ENCODE measurements around the gene OVCA2.

OVCA2 gene

DNA sequence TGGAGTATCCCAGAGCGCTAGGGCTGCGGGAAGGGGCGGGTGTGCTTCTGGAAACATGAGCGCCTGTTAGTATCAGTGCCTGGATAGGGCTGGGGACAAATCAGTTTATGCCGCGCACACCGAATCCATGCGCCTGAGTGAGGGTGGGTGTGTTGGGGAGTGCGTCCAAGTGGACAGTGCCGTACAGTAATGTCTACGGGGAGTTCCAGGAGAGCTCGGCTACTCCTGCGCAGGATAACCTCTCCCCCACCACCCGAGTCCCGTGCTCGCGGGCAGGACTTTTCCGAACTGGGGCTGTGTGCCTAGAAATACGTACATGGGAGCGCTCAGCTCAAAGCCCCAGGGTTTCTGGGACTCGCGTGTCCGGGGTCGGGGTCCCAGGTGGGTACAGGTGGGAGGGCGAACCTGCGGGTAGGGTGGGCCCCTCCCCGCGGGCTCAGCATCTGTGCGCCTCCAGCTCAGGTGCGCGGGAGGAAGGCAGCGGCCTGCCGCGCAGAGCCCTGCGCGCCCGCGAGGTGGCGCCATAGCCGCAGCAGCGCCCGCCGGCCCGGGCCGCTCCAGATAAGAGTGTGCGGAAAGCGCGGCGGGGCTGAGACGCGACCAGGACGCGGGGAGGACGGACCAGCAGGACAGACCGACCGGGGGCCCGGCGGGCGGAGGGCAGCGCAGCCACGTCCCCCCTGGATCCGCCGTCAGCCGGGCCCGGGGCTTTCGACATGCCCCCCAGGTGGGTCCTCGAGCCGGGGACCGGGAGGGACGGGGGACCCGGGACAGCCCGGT, 12.9 kb downstream of the OVCA2 start, which contains the start of gene HIC1:
Gene HIC1 (plus strand): TSS at position 592 of the 780 bp plus-strand sequence. CDS start 1,588 bp downstream, outside the sequence.
- DNase-seq (ENCODE audit: low read depth), result peak; percentile 64

DNA sequence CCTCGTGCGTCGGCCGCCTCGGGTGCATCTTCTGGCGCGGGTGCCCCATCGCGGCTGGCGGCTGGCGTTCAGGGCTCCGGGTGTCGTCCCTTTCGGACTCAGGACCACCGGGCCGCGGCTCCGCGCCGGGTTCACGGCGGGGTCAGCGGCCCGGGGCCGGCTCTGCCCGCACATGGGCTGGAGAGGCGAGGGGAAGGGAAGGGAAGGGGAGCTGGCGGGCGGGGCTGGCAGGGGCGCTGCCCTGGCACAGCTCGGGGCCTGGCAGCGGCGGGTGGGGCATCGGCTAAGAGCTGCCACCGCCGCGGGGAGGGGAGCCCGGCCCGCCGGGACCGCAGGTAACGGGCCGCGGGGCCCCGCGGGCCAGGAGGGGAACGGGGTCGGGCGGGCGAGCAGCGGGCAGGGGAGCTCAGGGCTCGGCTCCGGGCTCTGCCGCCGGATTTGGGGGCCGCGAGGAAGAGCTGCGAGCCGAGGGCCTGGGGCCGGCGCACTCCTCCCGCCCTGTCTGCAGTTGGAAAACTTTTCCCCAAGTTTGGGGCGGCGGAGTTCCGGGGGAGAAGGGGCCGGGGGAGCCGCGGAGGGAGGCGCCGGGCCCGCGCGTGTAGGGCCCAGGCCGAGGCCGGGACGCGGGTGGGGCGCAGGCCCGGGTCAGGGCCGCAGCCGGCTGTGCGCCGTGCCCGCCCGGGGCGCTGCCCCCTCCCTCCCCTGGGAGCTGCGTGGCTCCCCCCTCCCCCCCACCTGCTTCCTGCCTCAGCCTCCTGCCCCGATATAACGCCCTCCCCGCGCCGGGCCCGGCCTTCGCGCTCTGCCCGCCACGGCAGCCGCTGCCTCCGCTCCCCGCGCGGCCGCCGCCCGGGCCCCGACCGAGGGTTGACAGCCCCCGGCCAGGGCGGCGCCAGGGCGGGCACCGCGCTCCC, 13.7 kb downstream of the OVCA2 start:
- no peak for DNase-seq (ENCODE audit: low read depth)

DNA sequence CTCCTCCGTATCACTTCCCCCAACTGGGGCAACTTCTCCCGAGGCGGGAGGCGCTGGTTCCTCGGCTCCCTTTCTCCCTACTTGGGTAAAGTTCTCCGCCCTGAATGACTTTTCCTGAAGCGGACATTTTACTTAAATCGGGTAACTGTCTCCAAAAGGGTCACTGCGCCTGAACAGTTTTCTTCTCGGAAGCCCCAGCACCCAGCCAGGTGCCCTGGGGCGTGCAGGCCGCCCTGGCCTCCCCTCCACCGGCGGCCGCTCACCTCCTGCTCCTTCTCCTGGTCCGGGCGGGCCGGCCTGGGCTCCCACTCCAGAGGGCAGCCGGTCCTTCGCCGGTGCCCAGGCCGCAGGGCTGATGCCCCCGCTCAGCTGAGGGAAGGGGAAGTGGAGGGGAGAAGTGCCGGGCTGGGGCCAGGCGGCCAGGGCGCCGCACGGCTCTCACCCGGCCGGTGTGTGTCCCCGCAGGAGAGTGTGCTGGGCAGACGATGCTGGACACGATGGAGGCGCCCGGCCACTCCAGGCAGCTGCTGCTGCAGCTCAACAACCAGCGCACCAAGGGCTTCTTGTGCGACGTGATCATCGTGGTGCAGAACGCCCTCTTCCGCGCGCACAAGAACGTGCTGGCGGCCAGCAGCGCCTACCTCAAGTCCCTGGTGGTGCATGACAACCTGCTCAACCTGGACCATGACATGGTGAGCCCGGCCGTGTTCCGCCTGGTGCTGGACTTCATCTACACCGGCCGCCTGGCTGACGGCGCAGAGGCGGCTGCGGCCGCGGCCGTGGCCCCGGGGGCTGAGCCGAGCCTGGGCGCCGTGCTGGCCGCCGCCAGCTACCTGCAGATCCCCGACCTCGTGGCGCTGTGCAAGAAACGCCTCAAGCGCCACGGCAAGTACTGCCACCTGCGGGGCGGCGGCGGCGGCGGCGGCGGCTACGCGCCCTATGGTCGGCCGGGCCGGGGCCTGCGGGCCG, 14.7 kb downstream of the OVCA2 start:
- no peak for DNase-seq (ENCODE audit: low read depth)

DNA sequence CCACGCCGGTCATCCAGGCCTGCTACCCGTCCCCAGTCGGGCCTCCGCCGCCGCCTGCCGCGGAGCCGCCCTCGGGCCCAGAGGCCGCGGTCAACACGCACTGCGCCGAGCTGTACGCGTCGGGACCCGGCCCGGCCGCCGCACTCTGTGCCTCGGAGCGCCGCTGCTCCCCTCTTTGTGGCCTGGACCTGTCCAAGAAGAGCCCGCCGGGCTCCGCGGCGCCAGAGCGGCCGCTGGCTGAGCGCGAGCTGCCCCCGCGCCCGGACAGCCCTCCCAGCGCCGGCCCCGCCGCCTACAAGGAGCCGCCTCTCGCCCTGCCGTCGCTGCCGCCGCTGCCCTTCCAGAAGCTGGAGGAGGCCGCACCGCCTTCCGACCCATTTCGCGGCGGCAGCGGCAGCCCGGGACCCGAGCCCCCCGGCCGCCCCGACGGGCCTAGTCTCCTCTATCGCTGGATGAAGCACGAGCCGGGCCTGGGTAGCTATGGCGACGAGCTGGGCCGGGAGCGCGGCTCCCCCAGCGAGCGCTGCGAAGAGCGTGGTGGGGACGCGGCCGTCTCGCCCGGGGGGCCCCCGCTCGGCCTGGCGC, 15.4 kb downstream of the OVCA2 start:
- no peak for DNase-seq (ENCODE audit: low read depth)

DNA sequence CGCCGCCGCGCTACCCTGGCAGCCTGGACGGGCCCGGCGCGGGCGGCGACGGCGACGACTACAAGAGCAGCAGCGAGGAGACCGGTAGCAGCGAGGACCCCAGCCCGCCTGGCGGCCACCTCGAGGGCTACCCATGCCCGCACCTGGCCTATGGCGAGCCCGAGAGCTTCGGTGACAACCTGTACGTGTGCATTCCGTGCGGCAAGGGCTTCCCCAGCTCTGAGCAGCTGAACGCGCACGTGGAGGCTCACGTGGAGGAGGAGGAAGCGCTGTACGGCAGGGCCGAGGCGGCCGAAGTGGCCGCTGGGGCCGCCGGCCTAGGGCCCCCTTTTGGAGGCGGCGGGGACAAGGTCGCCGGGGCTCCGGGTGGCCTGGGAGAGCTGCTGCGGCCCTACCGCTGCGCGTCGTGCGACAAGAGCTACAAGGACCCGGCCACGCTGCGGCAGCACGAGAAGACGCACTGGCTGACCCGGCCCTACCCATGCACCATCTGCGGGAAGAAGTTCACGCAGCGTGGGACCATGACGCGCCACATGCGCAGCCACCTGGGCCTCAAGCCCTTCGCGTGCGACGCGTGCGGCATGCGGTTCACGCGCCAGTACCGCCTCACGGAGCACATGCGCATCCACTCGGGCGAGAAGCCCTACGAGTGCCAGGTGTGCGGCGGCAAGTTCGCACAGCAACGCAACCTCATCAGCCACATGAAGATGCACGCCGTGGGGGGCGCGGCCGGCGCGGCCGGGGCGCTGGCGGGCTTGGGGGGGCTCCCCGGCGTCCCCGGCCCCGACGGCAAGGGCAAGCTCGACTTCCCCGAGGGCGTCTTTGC, 16.2 kb downstream of the OVCA2 start:
- no peak for DNase-seq (ENCODE audit: low read depth)

DNA sequence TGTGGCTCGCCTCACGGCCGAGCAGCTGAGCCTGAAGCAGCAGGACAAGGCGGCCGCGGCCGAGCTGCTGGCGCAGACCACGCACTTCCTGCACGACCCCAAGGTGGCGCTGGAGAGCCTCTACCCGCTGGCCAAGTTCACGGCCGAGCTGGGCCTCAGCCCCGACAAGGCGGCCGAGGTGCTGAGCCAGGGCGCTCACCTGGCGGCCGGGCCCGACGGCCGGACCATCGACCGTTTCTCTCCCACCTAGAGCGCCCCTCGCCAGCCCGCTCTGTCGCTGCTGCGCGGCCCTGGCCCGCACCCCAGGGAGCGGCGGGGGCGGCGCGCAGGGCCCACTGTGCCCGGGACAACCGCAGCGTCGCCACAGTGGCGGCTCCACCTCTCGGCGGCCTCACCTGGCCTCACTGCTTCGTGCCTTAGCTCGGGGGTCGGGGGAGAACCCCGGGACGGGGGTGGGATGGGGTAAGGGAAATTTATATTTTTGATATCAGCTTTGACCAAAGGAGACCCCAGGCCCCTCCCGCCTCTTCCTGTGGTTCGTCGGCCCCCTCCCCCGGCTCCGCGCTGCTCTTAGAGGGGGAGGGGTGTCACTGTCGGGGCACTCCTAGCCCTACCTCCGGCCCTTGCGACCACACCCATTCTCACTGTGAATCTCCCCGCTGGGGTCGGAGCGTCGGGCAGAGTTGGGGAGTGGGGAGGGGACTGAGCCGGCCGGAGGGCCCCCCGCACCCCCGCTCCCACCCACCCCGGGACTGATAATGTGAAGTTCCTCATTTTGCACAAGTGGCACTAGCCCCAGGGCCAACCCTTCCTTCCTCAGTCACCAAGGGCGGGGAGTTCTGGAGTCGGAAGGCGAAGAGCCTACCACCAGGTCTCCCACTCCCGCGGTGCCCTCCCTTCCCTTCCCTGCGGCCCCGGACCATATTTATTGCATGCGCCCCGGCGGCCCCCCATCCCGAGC, 17.0 kb downstream of the OVCA2 start:
- no peak for DNase-seq (ENCODE audit: low read depth)

DNA sequence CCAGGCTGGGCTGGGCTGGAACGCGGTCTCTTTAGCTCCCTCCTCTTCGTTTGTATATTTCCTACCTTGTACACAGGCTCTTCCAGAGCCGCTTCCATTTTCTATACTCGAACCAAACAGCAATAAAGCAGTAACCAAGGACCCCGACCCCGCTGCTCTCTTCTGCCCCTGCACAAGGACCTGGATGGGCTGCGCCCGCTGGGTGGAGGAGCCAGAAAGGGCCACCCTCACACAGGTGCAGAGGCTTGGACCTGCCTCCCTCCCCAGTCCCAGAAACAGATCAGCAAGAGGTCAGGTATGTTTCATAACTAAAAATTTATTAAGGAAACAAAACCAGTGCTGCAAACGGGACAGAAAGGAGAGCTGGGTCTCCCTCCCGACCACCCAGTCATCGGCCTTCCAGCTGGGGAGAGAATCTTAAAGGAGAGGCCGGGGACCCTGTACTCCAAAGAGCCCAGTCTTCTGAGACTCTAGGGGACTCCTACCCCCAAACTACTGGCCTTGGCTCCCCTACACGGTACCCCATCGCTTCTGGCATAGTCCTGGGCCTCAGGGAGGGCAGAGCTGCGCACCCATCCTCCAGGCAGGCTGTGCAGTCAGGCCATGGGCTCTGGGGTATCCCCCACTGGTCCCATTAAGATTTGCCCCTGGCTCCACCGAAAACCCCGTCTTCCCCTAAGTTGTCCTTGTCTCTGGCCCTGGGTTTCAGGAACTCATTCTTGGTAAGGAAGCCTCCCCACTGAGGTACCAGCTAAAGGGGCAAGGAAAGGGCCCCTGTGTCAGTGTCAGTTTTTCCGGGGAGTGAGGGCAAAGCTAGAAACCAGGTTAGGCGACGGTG, 17.9 kb downstream of the OVCA2 start:
- no peak for DNase-seq (ENCODE audit: low read depth)

DNA sequence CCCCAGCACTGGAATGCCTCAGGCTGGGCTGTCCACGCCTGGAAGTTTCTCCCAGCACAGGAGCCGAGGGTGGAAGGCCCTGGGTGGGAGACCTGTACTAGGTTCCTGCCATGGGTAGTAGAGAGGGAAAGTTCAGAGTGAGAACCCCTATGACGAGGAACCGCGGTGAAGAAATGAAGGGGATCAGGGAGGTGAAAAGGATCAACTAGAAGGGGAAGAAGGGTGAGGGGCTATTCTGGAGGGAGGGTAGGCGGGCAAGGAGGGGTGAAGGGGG, 18.5 kb downstream of the OVCA2 start:
- no peak for DNase-seq (ENCODE audit: low read depth)

DNA sequence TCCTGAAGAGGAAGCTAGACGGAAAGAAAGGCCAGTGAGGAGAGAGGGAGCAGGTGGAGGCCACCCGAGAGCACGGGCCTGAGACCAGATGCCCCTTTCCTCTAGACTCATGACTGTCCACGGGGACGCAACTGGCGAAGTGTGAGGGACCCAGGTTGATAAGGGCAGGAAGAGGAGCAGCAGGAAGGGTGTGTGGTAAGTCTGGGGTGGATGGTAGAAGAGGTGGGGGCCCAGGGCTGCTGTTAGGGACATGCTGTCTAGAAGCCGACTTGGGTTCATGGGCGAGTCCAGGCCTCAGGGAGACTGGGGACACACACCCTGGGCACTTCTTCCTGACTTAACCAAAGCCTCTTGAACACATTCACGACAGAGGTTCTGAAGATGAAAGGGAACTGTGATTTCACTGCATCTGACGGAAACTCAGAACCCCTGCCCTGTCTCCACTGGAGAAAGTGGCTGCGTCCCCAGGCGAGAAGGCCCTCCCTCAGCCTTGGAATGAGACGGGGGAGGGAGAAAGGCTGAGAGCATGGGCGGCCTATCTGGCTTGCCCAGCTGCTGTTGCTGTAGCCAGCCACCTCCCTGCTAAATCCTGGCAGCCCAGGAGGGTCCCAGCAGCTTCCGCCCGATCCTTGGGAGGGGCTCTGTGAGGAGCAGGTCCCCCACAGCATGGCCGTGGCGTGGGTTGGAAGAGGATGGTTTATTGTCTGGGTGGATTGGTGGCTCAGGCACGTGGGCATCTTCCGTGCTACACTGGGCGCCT, 19.0 kb downstream of the OVCA2 start:
- no peak for DNase-seq (ENCODE audit: low read depth)

DNA sequence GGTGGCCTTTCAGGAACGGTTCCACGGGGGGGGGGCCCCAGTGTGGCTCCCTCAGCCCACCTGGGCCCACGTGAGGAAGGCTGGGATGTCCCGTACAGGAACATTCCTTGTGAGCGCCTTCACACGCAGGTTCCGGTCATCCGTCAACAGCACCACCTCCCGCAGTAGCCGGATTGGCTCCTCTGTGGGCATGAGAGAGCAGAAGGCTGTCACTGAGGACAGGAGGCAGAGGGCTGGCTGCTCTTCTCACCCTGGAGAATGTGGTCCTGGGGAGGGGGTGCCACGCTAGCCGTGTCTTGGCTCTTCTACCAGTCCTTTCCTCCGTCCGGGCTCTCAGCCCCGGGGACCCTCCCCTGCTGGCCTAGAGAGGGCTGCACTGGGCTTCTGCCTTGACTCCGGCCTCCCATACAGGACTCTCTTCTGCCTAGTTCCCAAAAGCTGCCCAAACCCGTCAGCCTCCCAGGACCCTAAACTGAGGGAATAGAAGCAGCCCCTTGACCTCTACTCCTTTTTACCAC, 19.7 kb downstream of the OVCA2 start:
- no peak for DNase-seq (ENCODE audit: low read depth)

DNA sequence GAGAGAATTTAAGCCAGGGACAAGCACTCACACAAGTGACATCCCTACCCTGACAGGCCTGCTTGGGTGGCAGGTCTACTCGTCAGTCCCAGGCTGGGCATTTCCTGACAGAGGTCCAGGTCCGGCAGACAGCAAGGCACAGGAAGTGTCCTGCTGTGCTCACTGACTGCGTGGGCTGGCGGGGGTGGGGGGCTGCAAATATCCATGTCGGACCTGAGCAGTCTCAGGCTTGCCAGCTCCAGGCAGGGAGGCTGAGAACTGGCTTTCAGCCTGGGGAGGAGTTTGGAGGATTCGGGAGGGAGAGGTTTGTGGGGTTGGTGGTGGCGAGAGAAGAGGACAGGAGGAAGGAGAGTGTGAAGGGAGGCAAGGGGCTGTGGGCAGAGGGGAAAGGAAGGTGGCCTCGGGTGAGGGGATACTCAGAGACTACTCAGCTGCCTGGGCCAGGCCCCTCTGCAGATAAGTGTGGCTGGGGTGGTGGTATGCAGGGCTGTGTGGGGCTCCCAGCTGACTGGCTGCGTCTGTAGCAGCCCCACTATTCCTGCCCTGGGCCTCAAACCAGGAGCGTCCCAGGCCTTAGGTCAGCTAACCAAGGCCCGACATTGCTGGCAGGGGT, 20.9 kb downstream of the OVCA2 start:
- no peak for DNase-seq (ENCODE audit: low read depth)

DNA sequence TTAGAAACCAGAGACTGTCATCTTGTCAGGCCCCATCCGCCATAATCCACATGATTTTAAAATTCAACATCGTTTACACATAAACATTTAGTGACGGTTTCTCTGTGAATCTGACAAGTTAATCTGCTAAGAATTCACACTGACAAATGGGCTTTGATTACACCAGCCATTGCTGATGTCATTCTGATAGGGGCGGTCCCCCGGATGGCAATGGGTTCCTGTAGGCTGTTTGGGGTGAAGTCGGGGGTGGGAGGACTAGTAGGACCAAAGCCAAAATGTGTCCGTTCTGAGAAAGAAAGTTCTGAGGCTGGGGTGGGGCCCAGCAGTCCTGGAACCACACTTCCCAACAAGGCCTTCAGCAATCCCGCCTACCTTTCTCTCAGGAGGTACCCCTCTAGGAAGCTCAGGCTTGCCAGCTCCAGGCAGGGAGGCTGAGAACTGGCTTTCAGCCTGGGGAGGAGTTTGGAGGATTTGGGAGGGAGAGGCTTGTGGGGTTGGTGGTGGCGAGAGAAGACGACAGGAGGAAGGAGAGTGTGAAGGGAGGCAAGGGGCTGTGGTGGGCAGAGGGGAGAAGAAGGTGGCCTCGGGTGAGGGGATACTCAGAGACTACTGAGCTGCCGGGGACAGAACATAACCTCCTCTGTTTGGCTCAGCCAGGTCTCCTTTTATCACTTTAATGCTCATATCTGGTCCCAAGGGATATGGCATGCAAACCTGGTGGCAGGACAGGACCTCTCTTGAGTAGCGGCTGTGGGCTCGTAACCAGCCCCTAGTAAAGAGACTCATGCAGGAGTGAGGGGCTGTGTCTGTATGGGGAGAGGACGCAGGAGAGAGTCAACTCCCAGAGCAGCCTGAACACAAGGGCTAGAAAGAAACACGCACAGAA, 21.7 kb downstream of the OVCA2 start:
- DNase-seq (ENCODE audit: low read depth), result no peak

DNA sequence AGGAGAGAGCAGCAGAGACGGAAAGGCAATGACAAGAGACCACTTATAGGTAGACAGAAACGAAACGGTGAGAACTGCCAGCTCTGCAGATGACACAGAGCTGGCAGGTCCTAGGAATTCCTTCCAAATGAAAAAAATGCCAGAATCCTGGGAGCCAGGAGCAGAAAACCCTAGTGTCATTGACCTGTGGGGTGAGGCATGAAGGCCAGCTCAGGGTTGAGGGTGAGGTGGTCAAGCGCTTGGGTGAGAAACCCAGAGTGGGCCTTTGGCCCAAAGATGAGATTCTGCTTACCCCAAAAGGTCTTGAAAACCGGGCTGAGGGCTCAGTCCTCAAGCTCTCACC, 22.3 kb downstream of the OVCA2 start:
- DNase-seq (ENCODE audit: low read depth), result no peak

DNA sequence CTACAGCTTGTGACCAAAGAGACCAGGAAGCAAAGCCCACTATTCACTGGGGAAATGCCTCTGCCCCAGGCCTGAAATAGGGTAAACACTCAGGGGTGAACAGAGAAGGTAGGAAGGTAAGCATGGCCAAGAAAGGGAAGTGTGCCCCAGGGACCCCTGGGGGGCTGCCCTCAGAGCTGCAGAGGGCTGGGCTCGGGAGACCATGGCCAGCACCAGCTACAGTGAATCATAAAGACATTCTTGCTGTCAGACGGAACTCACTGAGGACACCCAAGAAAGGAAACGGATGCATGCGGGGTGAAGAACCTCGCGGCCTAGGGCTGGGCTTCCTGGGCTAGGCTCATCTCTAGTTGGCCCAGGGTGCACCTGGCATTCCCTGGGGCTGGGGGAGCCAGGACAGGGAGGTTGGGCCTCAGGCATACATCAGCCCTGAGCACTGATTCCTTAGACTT, 22.7 kb downstream of the OVCA2 start:
- no peak for DNase-seq (ENCODE audit: low read depth)

DNA sequence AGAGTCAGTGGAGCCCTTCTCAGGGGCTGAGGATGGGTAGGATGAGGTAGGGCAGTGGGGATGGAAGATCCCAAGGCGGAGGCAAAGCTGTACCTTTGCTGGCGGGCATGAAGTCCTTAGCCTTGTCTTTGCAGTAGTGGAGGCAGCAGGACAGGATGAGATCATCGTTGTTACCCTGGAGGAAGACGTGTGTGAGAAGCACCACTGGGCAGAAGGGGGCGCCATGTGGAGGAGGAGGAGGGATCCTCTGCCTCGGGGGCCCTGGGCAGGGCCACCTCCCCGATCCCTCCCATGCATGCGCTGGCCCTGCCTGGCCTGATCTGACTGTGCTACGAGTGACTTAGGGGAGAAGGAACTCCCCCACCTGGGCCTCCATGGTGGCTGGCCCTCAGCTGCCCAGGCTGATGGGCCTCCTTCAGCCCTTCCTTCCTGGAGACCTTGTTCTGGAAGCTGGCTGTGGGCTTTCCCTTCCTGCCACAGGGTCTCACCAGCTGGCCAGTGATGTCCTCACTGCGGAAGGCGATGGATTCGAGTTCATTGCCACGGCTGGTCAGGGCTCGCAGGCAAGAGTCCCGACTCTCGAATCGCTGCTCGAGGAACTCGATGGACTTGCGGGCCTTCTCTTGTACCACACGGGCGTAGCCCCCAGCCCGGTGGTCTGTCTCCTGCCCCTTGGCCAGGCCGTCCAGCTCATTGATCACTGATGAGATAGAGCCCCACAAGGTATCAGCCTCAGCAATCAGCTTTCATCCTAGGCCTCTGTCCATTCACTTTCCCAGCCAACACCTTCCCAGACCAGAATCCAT, 23.4 kb downstream of the OVCA2 start:
- DNase-seq (ENCODE audit: low read depth), result no peak
